OCI-LY1 (cell line): ENCODE results near the gene ZNF185.

Source experiments
- H2AFZ ChIP-seq: fragments of 200-600 bp; sonication (generic), shearing (Covaris generic); 2 replicates; pipeline ENCODE4 v1.6.0; 2014; ENCODE audit warnings: antibody characterized with exemption, mild to moderate bottlenecking, low read length
- H3F3A ChIP-seq: fragments of 200-600 bp; sonication (generic), shearing (Covaris generic); 2 replicates; pipeline ENCODE4 v1.6.0; 2014; ENCODE audit warnings: mild to moderate bottlenecking, antibody characterized with exemption, low read length, moderate library complexity; ENCODE audit not compliant: insufficient read depth
- H3K27ac ChIP-seq: fragments of 200-600 bp; sonication (generic); 2 replicates; pipeline ENCODE4 v1.5.1; 2014; ENCODE audit warnings: low read length, mixed run types, mild to moderate bottlenecking, low read depth; ENCODE audit not compliant: poor library complexity, severe bottlenecking
- H3K27me3 ChIP-seq: fragments of 200-600 bp; sonication (generic); 2 replicates; pipeline ENCODE4 v1.6.0; 2014; ENCODE audit warnings: antibody characterized with exemption, mild to moderate bottlenecking, low read length, moderate library complexity; ENCODE audit not compliant: insufficient read depth
- H3K36me3 ChIP-seq: fragments of 200-600 bp; sonication (generic); 2 replicates; pipeline ENCODE4 v1.6.1; 2014; ENCODE audit warnings: mild to moderate bottlenecking, antibody characterized with exemption, low read length, moderate library complexity, mixed read lengths; ENCODE audit not compliant: insufficient read depth
- H3K4me1 ChIP-seq: fragments of 200-600 bp; sonication (generic); 2 replicates; pipeline ENCODE4 v1.5.1; 2014; ENCODE audit warnings: mild to moderate bottlenecking, low read length, moderate library complexity; ENCODE audit not compliant: insufficient read depth, severe bottlenecking
- H3K4me2 ChIP-seq: fragments of 200-600 bp; sonication (generic), shearing (Covaris generic); 2 replicates; pipeline ENCODE4 v1.6.1; 2014; ENCODE audit warnings: low read length
- H3K4me3 ChIP-seq: fragments of 200-600 bp; sonication (generic); 2 replicates; pipeline ENCODE4 v1.5.1; 2014; ENCODE audit warnings: low read length, low read depth, mild to moderate bottlenecking, mixed read lengths; ENCODE audit not compliant: poor library complexity, severe bottlenecking
- H3K79me2 ChIP-seq: fragments of 200-600 bp; shearing (Covaris generic); 2 replicates; pipeline ENCODE4 v1.6.1; 2016; ENCODE audit warnings: mixed run types, low read length, mixed read lengths; ENCODE audit not compliant: insufficient read depth
- H3K9ac ChIP-seq: fragments of 200-600 bp; sonication (generic), shearing (Covaris generic); 2 replicates; pipeline ENCODE4 v1.6.1; 2014; ENCODE audit warnings: mild to moderate bottlenecking, low read length, mixed read lengths
- H3K9me2 ChIP-seq: fragments of 200-600 bp; sonication (generic), shearing (Covaris generic); 2 replicates; pipeline ENCODE4 v1.6.1; 2014; ENCODE audit warnings: low read depth, mild to moderate bottlenecking, low read length, mixed read lengths
- H3K9me3 ChIP-seq: fragments of 200-600 bp; shearing (Covaris generic); 2 replicates; pipeline ENCODE4 v1.6.1; 2014; ENCODE audit warnings: low read length, mixed read lengths
- H4K20me1 ChIP-seq: fragments of 200-600 bp; sonication (generic), shearing (Covaris generic); 2 replicates; pipeline ENCODE4 v1.6.0; 2016; ENCODE audit warnings: mild to moderate bottlenecking, low read length; ENCODE audit not compliant: insufficient read depth
- EZH2 ChIP-seq: fragments of 200-600 bp; sonication (generic), shearing (Covaris generic); IDR thresholded peaks from 2 replicates; pipeline ENCODE4 v1.8.0; 2017; ENCODE audit warnings: borderline replicate concordance, mixed run types, mild to moderate bottlenecking, antibody characterized with exemption, low read length, moderate library complexity, mixed read lengths
- TF ChIP-seq, protein P1 (sequence below): fragments of 200-600 bp; sonication (generic), shearing (Covaris generic); IDR thresholded peaks from 2 replicates; pipeline ENCODE4 v1.5.1; 2017; ENCODE audit warnings: mild to moderate bottlenecking, antibody characterized with exemption, low read length, moderate library complexity, mixed read lengths

Gene ZNF185

DNA sequence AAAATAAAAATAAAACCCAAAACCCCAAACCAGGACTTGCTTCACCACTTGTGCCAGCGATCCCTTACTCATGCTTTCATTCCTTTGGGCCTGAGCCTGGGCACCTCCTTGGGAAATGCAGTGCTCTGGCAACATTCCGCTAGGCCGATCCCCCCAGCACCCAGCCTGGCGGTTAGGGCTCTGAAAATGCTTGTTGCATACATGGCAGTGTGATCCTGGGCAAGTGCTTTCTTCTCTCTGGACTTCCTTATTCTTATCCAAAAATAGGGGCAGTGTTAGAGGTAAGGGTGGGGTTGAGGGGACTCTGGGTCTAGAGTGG lies 4.6 kb downstream of the ZNF185 start:
- Histone ChIP-seq H3K9ac (no peak overlapping the region), H4K20me1 (no peaks in the 10 kb centered on the region), H3K79me2 (no peaks in the 10 kb centered on the region), H3K27me3 (no peaks in the 10 kb centered on the region), H3K9me2 (no peaks in the 10 kb centered on the region), H3K27ac (no peak overlapping the region), H3K4me1 (no peaks in the 10 kb centered on the region), H3K9me3 (no peaks in the 10 kb centered on the region), H3K36me3 (no peaks in the 10 kb centered on the region), H2AFZ (no peak overlapping the region), H3F3A (no peaks in the 10 kb centered on the region), H3K4me3 (no peak overlapping the region), H3K4me2 (no peak overlapping the region)
- TF ChIP-seq, protein P1, sequence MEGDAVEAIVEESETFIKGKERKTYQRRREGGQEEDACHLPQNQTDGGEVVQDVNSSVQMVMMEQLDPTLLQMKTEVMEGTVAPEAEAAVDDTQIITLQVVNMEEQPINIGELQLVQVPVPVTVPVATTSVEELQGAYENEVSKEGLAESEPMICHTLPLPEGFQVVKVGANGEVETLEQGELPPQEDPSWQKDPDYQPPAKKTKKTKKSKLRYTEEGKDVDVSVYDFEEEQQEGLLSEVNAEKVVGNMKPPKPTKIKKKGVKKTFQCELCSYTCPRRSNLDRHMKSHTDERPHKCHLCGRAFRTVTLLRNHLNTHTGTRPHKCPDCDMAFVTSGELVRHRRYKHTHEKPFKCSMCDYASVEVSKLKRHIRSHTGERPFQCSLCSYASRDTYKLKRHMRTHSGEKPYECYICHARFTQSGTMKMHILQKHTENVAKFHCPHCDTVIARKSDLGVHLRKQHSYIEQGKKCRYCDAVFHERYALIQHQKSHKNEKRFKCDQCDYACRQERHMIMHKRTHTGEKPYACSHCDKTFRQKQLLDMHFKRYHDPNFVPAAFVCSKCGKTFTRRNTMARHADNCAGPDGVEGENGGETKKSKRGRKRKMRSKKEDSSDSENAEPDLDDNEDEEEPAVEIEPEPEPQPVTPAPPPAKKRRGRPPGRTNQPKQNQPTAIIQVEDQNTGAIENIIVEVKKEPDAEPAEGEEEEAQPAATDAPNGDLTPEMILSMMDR: no peak
- no peak for TF ChIP-seq EZH2

DNA sequence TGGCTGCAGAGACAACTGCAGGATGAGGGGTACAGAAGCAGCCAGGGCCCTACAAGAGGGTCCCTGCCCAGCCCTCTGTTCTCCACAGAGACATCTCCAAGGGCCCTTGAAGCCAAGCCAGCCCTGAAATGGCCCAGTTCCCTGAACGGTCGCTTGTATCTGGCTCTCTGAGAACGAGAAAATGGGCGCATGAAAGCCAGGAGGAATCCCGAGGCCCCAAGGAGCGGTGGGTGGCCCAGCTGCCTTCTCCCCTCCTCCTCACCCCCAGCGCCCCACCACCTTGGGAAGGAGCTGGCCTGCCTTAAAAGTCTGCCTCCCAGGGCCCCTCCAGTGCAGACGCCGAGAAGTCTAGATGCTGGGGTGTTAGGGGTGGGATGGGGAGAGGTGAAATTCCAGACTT lies 5.7 kb downstream of the ZNF185 start:
- no peaks in the 10 kb centered on the region for H4K20me1 ChIP-seq
- no peaks in the 10 kb centered on the region for H3K27me3 ChIP-seq
- H2AFZ ChIP-seq: no peak overlapping the region
- no peaks in the 10 kb centered on the region for H3K9me2 ChIP-seq
- H3K79me2 ChIP-seq: no peaks in the 10 kb centered on the region
- H3K4me3 ChIP-seq: no peak overlapping the region
- TF ChIP-seq, protein P1: no peak
- no peak for TF ChIP-seq EZH2
- no peaks in the 10 kb centered on the region for H3K36me3 ChIP-seq
- H3K9ac ChIP-seq: no peak overlapping the region
- no peak overlapping the region for H3K4me2 ChIP-seq
- H3K27ac ChIP-seq: no peak overlapping the region
- H3F3A ChIP-seq: no peaks in the 10 kb centered on the region
- H3K9me3 ChIP-seq: no peaks in the 10 kb centered on the region
- no peaks in the 10 kb centered on the region for H3K4me1 ChIP-seq

DNA sequence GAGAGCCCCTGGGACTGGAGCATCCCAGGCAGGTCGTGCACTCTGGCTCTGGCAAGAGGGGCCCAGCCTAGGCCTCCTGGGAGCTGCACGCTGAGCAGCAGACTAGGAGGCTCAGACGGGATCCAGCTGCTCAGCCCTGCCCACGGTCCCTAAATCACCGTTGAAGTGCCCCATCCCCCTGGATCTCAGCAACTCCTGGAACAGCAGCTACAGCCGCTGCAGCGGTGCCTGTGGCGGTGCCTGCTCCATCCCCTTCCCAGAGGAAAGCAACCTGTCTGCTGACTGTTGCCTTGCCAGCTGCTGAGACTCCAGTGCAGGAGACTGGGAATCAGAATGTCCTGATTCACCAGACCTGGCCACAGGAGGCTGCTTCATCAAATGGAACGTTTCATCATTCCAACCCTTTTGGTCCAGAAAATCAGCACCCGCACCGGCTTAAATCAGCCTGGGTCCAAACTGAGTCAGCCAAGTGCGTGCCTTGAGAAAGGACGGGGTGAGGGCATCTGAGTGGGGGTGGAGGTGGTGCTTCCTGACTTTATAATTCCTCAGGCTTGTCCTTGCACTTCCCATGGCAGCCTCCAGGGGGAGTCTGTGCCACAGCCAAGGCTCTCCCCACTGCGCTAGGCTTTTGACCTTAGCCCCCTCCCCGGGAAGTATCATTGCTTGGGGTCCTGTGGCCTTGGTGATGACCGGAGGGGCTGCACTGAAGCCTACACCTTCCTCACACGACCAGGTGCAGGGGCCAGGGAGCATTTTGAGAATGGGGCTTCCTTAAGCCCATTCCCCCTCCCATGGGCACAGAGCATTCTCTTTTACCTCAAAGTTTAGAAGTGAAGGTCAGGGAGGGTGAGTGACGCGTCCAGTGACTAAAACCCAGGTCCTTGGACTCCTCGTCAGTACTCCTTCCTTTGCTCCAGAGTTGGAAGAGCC lies 6.5 kb downstream of the ZNF185 start:
- H3K27me3 ChIP-seq: no peaks in the 10 kb centered on the region
- TF ChIP-seq, protein P1: peak; percentile 58
- TF ChIP-seq EZH2: no peak
- no peak overlapping the region for H3K9ac ChIP-seq
- H3F3A ChIP-seq: no peaks in the 10 kb centered on the region
- no peaks in the 10 kb centered on the region for H3K9me2 ChIP-seq
- no peaks in the 10 kb centered on the region for H3K79me2 ChIP-seq
- H3K4me2 ChIP-seq: no peak overlapping the region
- H4K20me1 ChIP-seq: no peaks in the 10 kb centered on the region
- no peaks in the 10 kb centered on the region for H3K4me1 ChIP-seq
- H2AFZ ChIP-seq: no peak overlapping the region
- no peak overlapping the region for H3K27ac ChIP-seq
- H3K9me3 ChIP-seq: no peaks in the 10 kb centered on the region
- H3K36me3 ChIP-seq: no peaks in the 10 kb centered on the region
- H3K4me3 ChIP-seq: no peak overlapping the region
